Effector memory CD4-positive, alpha-beta T cell (primary cell): ENCODE measurements around the gene APP.
"Not testable (repeated sequence)": the region's sequence is repeated elsewhere in the genome, so short reads cannot be mapped to it uniquely, and the experiment has no call there.

Experiments
- DNase-seq, 3 donors: peaks; one replicate each; pipeline ENCODE4 v3.0.0-alpha.2; 2020
- H3K27ac ChIP-seq: 2 replicates; pipeline ENCODE4 v1.7.0; 2013; ENCODE audit warnings: mild to moderate bottlenecking, low read length, moderate library complexity; ENCODE audit not compliant: insufficient read depth, poor library complexity, severe bottlenecking
- H3K27me3 ChIP-seq: replicated peaks from 2 replicates; pipeline ENCODE4 v1.7.0; 2013; ENCODE audit warnings: mild to moderate bottlenecking, low read length; ENCODE audit not compliant: insufficient read depth, control insufficient read depth, poor library complexity, severe bottlenecking
- H3K36me3 ChIP-seq: 2 replicates; pipeline ENCODE4 v1.7.0; 2013; ENCODE audit warnings: mild to moderate bottlenecking, low read length, moderate library complexity; ENCODE audit not compliant: control insufficient read depth, insufficient read depth
- H3K4me1 ChIP-seq: 2 replicates; pipeline ENCODE4 v1.7.0; 2013; ENCODE audit warnings: low read length, mild to moderate bottlenecking; ENCODE audit not compliant: control insufficient read depth, insufficient read depth, poor library complexity, severe bottlenecking
- H3K4me3 ChIP-seq: 2 replicates; pipeline ENCODE4 v1.7.0; 2013; ENCODE audit warnings: low read length, low read depth, mild to moderate bottlenecking; ENCODE audit not compliant: insufficient read depth, poor library complexity, severe bottlenecking
- H3K9me3 ChIP-seq: 2 replicates; pipeline ENCODE4 v1.7.0; 2013; ENCODE audit warnings: mild to moderate bottlenecking, low read length, moderate library complexity; ENCODE audit not compliant: control insufficient read depth

APP gene

DNA sequence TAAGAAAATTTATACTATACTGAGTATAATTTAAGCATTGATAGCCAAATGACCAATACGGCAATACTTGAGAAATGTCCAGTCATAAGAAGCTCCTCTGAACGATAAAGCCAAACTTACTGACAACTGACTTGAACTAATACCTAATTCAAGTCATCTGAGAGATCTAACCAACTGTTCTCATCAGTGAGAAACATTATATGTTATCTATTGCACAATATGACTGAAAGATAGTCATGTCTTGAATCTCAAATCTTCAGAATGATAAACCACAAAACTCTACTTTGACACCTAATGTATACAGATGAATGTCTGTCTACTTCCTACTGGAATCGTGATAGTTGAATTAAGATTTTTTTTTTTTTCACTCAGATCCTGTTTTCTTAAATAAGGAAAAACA is 39.0 kb downstream of the APP start:
- no peaks in the 10 kb centered on the region for H3K9me3 ChIP-seq
- no peak for DNase-seq
- no peaks in the 10 kb centered on the region for H3K36me3 ChIP-seq
- H3K27me3 ChIP-seq: no peaks in the 10 kb centered on the region
- H3K4me3 ChIP-seq: no peak overlapping the region
- no peak overlapping the region for H3K27ac ChIP-seq
- no peaks in the 10 kb centered on the region for H3K4me1 ChIP-seq

- H3K27ac ChIP-seq, H3K4me3 ChIP-seq, H3K9me3 ChIP-seq, H3K4me1 ChIP-seq, H3K36me3 ChIP-seq, H3K27me3 ChIP-seq, DNase-seq: not testable (repeated sequence)
Measured at GRCh38 chr21:26131053-26131452, 39.5 kb downstream of the APP start.

DNA sequence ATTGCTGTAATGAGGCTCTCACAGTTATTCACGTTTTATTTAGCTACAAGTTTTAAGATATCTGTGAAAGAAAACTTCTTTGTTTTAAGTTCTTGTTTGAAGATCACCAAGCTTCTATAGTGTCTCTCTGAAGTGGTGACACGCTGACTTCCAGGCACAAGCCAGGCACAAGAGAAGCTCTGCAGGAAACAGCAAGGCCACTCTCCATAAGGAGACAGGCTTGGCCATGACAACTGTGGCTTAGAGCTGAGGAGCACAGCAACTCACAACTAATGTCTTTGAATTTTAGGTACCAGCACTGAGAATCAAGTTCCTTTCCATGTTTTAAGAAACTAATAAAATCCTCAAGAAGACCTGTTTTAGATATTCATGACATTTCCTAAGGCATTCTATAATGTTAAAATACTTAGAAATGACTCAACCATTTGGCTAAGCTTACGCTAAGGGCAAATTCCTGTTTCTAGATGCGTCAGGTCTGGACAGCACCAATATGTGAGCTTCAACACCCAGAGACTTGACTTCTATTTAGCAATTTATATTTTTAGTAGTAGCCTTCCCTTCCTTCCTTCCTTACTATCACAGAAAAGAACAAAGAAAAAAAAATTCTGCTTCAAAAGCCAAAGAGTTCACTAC is 40.2 kb downstream of the APP start:
- Histone ChIP-seq H3K27ac (no peak overlapping the region), H3K36me3 (no peaks in the 10 kb centered on the region), H3K4me3 (no peak overlapping the region), H3K4me1 (no peaks in the 10 kb centered on the region), H3K9me3 (no peaks in the 10 kb centered on the region), H3K27me3 (no peaks in the 10 kb centered on the region)
- no peak for DNase-seq

DNA sequence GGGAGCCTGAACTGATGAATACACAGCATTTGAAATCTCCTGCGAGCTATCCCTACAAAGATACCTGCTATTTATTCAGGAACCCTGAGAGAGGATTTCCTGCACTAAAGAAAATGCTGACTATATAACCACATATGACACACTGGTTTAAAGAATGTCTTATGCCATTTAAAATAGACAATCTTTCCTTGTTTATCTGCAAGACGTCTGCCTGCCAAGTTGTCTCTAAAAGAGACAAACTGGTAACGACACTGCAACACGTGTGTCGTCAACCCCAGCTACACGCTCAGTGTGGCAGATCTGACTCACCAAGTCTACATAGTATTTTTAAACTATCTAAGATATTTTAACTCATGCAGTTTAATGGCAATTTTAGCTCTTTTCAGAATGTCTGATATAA is 42.7 kb downstream of the APP start:
- Histone ChIP-seq H3K36me3 (no peaks in the 10 kb centered on the region), H3K9me3 (no peaks in the 10 kb centered on the region), H3K4me1 (no peaks in the 10 kb centered on the region), H3K27me3 (no peaks in the 10 kb centered on the region), H3K4me3 (no peak overlapping the region), H3K27ac (no peak overlapping the region)
- no peak for DNase-seq

- Histone ChIP-seq H3K27me3 (no peaks in the 10 kb centered on the region), H3K4me1 (no peaks in the 10 kb centered on the region), H3K4me3 (no peak overlapping the region), H3K27ac (no peak overlapping the region), H3K36me3 (no peaks in the 10 kb centered on the region), H3K9me3 (no peaks in the 10 kb centered on the region)
- DNase-seq: no peak
Measured at GRCh38 chr21:26127073-26127814, 43.3 kb downstream of the APP start.

GRCh38 chr21:26126168-26126553 is 44.4 kb downstream of the APP start:
- no peaks in the 10 kb centered on the region for H3K4me1 ChIP-seq
- no peak for DNase-seq
- H3K27ac ChIP-seq: no peak overlapping the region
- H3K36me3 ChIP-seq: no peaks in the 10 kb centered on the region
- no peaks in the 10 kb centered on the region for H3K9me3 ChIP-seq
- H3K27me3 ChIP-seq: no peaks in the 10 kb centered on the region
- H3K4me3 ChIP-seq: no peak overlapping the region

- H3K27ac ChIP-seq: no peak overlapping the region
Measured at GRCh38 chr21:26125433-26126167, 45.0 kb downstream of the APP start.

DNA sequence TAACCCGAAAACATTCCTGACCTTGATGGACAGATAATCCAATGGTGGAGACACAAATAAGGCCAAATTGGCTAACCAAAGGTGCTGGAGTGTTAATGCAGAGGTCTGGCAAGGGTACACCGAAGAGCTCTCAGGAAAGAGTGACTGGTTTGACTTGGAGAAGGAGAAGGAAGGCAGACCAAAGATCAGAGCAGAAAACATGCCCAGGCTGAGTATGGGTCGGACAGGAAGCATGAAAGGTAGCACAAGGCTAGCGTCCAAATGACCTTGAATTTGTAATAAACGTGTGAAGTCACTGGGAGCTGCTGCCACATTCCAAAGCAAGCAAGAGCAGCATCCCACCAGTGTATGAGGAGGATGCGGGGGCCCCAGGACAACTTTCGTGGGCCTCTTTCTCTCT is 45.7 kb downstream of the APP start:
- Histone ChIP-seq H3K9me3 (no peaks in the 10 kb centered on the region), H3K36me3 (no peaks in the 10 kb centered on the region), H3K27me3 (no peaks in the 10 kb centered on the region), H3K27ac (no peak overlapping the region), H3K4me3 (no peak overlapping the region), H3K4me1 (no peaks in the 10 kb centered on the region)
- DNase-seq: no peak

More at GRCh38 chr21:26125433-26126167, 45.0 kb downstream of the APP start:
- no peak for DNase-seq
- no peaks in the 10 kb centered on the region for H3K4me1 ChIP-seq
- no peak overlapping the region for H3K4me3 ChIP-seq
- no peaks in the 10 kb centered on the region for H3K27me3 ChIP-seq
- H3K9me3 ChIP-seq: no peaks in the 10 kb centered on the region
- no peaks in the 10 kb centered on the region for H3K36me3 ChIP-seq

- Histone ChIP-seq H3K4me1 (no peaks in the 10 kb centered on the region), H3K36me3 (no peaks in the 10 kb centered on the region), H3K27me3 (no peaks in the 10 kb centered on the region), H3K9me3 (no peaks in the 10 kb centered on the region), H3K27ac (no peak overlapping the region), H3K4me3 (no peak overlapping the region)
- no peak for DNase-seq
Measured at GRCh38 chr21:26124421-26124833, 46.1 kb downstream of the APP start.

- Histone ChIP-seq H3K36me3 (no peaks in the 10 kb centered on the region), H3K4me1 (no peaks in the 10 kb centered on the region), H3K27ac (no peak overlapping the region), H3K4me3 (no peak overlapping the region), H3K27me3 (no peaks in the 10 kb centered on the region), H3K9me3 (no peaks in the 10 kb centered on the region)
- DNase-seq: no peak
Measured at GRCh38 chr21:26123012-26123411, 47.6 kb downstream of the APP start.
